Spleen (tissue), 11 donors: ENCODE measurements around the gene ATP13A4. TPM values are rescaled to one million over a fixed set of nuclear protein-coding genes. Genes with fewer than 3 reads are reported as not detected.

Experiments
- DNase-seq: peaks from one replicate; pipeline ENCODE4 v3.0.0-alpha.2; 2020
- H3K27ac ChIP-seq, 8 donors: fragments of 200-600 bp; sonication (generic) in 7 of 8; 1 replicate in 4 of 8; 2 replicates in 4 of 8; pipeline versions ENCODE4 v1.5.0 to v1.8.0; 2016 to 2021; ENCODE audit warnings: inconsistent platforms in 4 of 8, mild to moderate bottlenecking in 4 of 8, moderate library complexity in 1 of 8
- H3K27me3 ChIP-seq, 7 donors: fragments of 200-600 bp; sonication (generic) in 6 of 7; replicated peaks in 1 of 7; 1 replicate in 4 of 7; 2 replicates in 3 of 7; pipeline versions ENCODE4 v1.5.0 to v1.8.0; 2016 to 2021; ENCODE audit warnings: inconsistent platforms in 3 of 7, mild to moderate bottlenecking in 1 of 7
- H3K36me3 ChIP-seq, 6 donors: fragments of 200-600 bp; sonication (generic) in 5 of 6; 1 replicate in 4 of 6; 2 replicates in 2 of 6; pipeline versions ENCODE4 v1.5.0 to v1.8.0; 2016 to 2021; ENCODE audit warnings: inconsistent platforms in 2 of 6
- H3K4me1 ChIP-seq, 6 donors: fragments of 200-600 bp; sonication (generic) in 5 of 6; 1 replicate in 3 of 6; 2 replicates in 3 of 6; pipeline versions ENCODE4 v1.5.0 to v1.8.0; 2016 to 2021; ENCODE audit warnings: inconsistent platforms in 3 of 6
- H3K4me3 ChIP-seq, 8 donors: fragments of 200-600 bp; sonication (generic) in 7 of 8; 1 replicate in 4 of 8; 2 replicates in 4 of 8; pipeline versions ENCODE4 v1.5.0 to v1.8.0; 2016 to 2021; ENCODE audit warnings: inconsistent platforms in 4 of 8, mild to moderate bottlenecking in 4 of 8, moderate library complexity in 2 of 8
- H3K9me3 ChIP-seq, 8 donors: fragments of 200-600 bp; sonication (generic) in 7 of 8; 1 replicate in 4 of 8; 2 replicates in 4 of 8; pipeline versions ENCODE4 v1.5.0 to v1.8.0; 2016 to 2021; ENCODE audit warnings: inconsistent platforms in 4 of 8
- CTCF ChIP-seq, 11 experiments: fragments of 200-600 bp in 7 of 11; fragments of 450-650 bp in 4 of 11; sonication (generic) in 4 of 11; IDR thresholded peaks in 8 of 11; conservative IDR thresholded peaks in 3 of 11; 1 replicate in 7 of 11; 2 replicates in 4 of 11; pipeline versions ENCODE4 v1.4.0 to v1.8.0; 2016 to 2021; ENCODE audit warnings: antibody characterized with exemption in 11 of 11, inconsistent platforms in 4 of 11, mild to moderate bottlenecking in 1 of 11
- POLR2A ChIP-seq, 3 donors: fragments of 450-650 bp; IDR thresholded peaks; one replicate each; pipeline ENCODE4 v1.5.1; 2017; ENCODE audit warnings: antibody characterized with exemption in 3 of 3, mild to moderate bottlenecking in 1 of 3
- POLR2AphosphoS5 ChIP-seq, 3 donors: sonication (generic); formaldehyde crosslinking; IDR thresholded peaks; one replicate each; pipeline ENCODE4 v1.5.1; 2017; ENCODE audit warnings: antibody characterized with exemption in 3 of 3
- WGBS, 5 donors: extraction: QIAGEN DNeasy Blood & Tissue Kit in 3 of 5; methylation state at CpG; one replicate each; pipeline versions ENCODE4 v1.1.5 to v1.1.7; 2013 to 2018; 5-methylcytosine and 5-hydroxymethylcytosine counted together
- intact Hi-C: fragments of 100-400 bp; cut with DNase I; formaldehyde crosslinking; loops from one replicate; pipeline ENCODE4 v1.15.0; 2023; ENCODE audit warnings: low total_unique reads
- polyA plus RNA-seq, 3 donors: library from polyadenylated mRNA; stranded (reverse); fragments of 200-250 nt; gene quantifications; one replicate each; pipeline ENCODE4 v1.2.1, GENCODE V29; 2013
- total RNA-seq, 7 donors: library from RNA; depleted of rRNA in 3 of 7; stranded (reverse); fragments of >200 nt in 3 of 7; fragmentation: NEBNext Ultra II Directional in 4 of 7; extraction: Animal tissue kit (Norgen Biotek cat#: 25700) in 4 of 7; gene quantifications; one replicate each; pipeline versions ENCODE4 v1.1.0 to v1.2.1, GENCODE V29; 2016 to 2021
- donor health status: healthy with polysubstance abuse.
- donor health status: DM: no; HTN: no; CAD: no; lungs with moderate emphysema.
- donor health status: DM: no; HTN: no; CAD: no.
- donor health status: Bipolar disorder and iron deficiency.
- donor health status: healthy.
- donor health status: DM: no; HTN: no; CAD: no.
- donor health status: DM: yes; HTN: yes; CAD: no.

ATP13A4 gene
- total and polyA plus RNA-seq, 10 donors = 0.24 to 8.4 (median 1.5) TPM

GRCh38 chr3:193522473-193522872, 32.2 kb downstream of the ATP13A4 start:
- H3K4me1 ChIP-seq = no peaks in the 10 kb centered on the region
- TF ChIP-seq CTCF (IDR thresholded peaks at IDR 0.05 in 8 of 11, conservative IDR thresholded peaks at IDR 0.05 in 3 of 11) = no peak
- TF ChIP-seq POLR2AphosphoS5 (IDR thresholded peaks at IDR 0.05) = no peak
- TF ChIP-seq POLR2A (IDR thresholded peaks at IDR 0.05) = no peak
- DNase-seq = no peak
- intact Hi-C loops = no loop called here
- no peak overlapping the region for H3K4me3 ChIP-seq
- peaks cover 0 to 4% (median 0%) of the 10 kb centered on the region in 7 donors for H3K27me3 ChIP-seq
- WGBS, 5 donors = 58 to 73% (median 62%) methylated on average over 4 of the region's 4 CpGs
- H3K36me3 ChIP-seq = no peaks in the 10 kb centered on the region
- no peak overlapping the region for H3K27ac ChIP-seq
- H3K9me3 ChIP-seq = peaks cover 0 to 6% (median 0%) of the 10 kb centered on the region in 8 donors

GRCh38 chr3:193520738-193521137, 34.0 kb downstream of the ATP13A4 start:
- Histone ChIP-seq H3K27ac (no peak overlapping the region), H3K36me3 (no peaks in the 10 kb centered on the region), H3K4me1 (no peaks in the 10 kb centered on the region), H3K4me3 (no peak overlapping the region), H3K27me3 (peaks cover 0 to 4% (median 0%) of the 10 kb centered on the region in 7 donors), H3K9me3 (peaks cover 0 to under 1% (median 0%) of the 10 kb centered on the region in 8 donors)
- intact Hi-C loops = no loop called here
- DNase-seq = no peak
- WGBS, 5 donors = 78 to 93% (median 90%) methylated on average over 3 of the region's 3 CpGs
- no peak for TF ChIP-seq POLR2A (IDR thresholded peaks at IDR 0.05)
- TF ChIP-seq POLR2AphosphoS5 (IDR thresholded peaks at IDR 0.05) = no peak
- TF ChIP-seq CTCF (IDR thresholded peaks at IDR 0.05 in 8 of 11, conservative IDR thresholded peaks at IDR 0.05 in 3 of 11) = no peak

- WGBS, 5 donors = 54 to 88% (median 82%) methylated on average over 2 of the region's 2 CpGs
- Histone ChIP-seq H3K4me1 (no peaks in the 10 kb centered on the region), H3K27me3 (no peaks in the 10 kb centered on the region), H3K4me3 (no peak overlapping the region), H3K36me3 (no peaks in the 10 kb centered on the region), H3K27ac (no peak overlapping the region), H3K9me3 (no peaks in the 10 kb centered on the region)
- no peak for TF ChIP-seq POLR2A (IDR thresholded peaks at IDR 0.05)
- no peak for TF ChIP-seq POLR2AphosphoS5 (IDR thresholded peaks at IDR 0.05)
- TF ChIP-seq CTCF (IDR thresholded peaks at IDR 0.05 in 8 of 11, conservative IDR thresholded peaks at IDR 0.05 in 3 of 11) = no peak
- DNase-seq = no peak
- intact Hi-C loops = no loop called here
Observed at GRCh38 chr3:193515966-193516365, 38.7 kb downstream of the ATP13A4 start.

GRCh38 chr3:193510154-193510553, 44.5 kb downstream of the ATP13A4 start:
- H3K27ac ChIP-seq = no peak overlapping the region
- no peaks in the 10 kb centered on the region for H3K9me3 ChIP-seq
- H3K4me1 ChIP-seq = no peaks in the 10 kb centered on the region
- DNase-seq = no peak
- no peak for TF ChIP-seq POLR2A (IDR thresholded peaks at IDR 0.05)
- no peak for TF ChIP-seq CTCF (IDR thresholded peaks at IDR 0.05 in 8 of 11, conservative IDR thresholded peaks at IDR 0.05 in 3 of 11)
- no peak for TF ChIP-seq POLR2AphosphoS5 (IDR thresholded peaks at IDR 0.05)
- 77 to 83% (median 79%) methylated on average over 12 of the region's 12 CpGs for WGBS, 5 donors
- H3K36me3 ChIP-seq = no peaks in the 10 kb centered on the region
- no peak overlapping the region for H3K4me3 ChIP-seq
- H3K27me3 ChIP-seq = no peaks in the 10 kb centered on the region
- intact Hi-C loops = no loop called here
